AG09309 (cell line): ENCODE data around the gene BICC1.

Experiments
- DNase-seq: peaks from one replicate; pipeline ENCODE4 v3.0.0-alpha.2; 2010; ENCODE audit warnings: low read depth
- H3K4me3 ChIP-seq: 2 replicates; pipeline ENCODE4 v1.5.1; 2011; ENCODE audit warnings: mild to moderate bottlenecking, low read depth, low read length, moderate library complexity; ENCODE audit not compliant: control insufficient read depth
- CTCF ChIP-seq: IDR thresholded peaks from 2 replicates; pipeline ENCODE4 v1.5.1; 2011; ENCODE audit warnings: mild to moderate bottlenecking, low read depth, low read length, inconsistent platforms; ENCODE audit not compliant: insufficient read depth, control insufficient read depth; ENCODE audit errors: missing control alignments

The BICC1 gene

GRCh38 chr10:58712982-58713381 is 200.3 kb downstream of the BICC1 start:
- TF ChIP-seq CTCF: peak; percentile 32
- no peak for DNase-seq
- no peak overlapping the region for H3K4me3 ChIP-seq

GRCh38 chr10:58714409-58714808 is 201.7 kb downstream of the BICC1 start:
- H3K4me3 ChIP-seq: no peak overlapping the region
- no peak for TF ChIP-seq CTCF
- no peak for DNase-seq

- no peak for TF ChIP-seq CTCF
- H3K4me3 ChIP-seq: no peak overlapping the region
- no peak for DNase-seq
These were observed 202.4 kb downstream of the BICC1 start for GRCh38 chr10:58715061-58715460.

GRCh38 chr10:58718596-58718995 is 205.9 kb downstream of the BICC1 start:
- no peak overlapping the region for H3K4me3 ChIP-seq
- no peak for TF ChIP-seq CTCF
- DNase-seq: no peak

- H3K4me3 ChIP-seq: no peak overlapping the region
- no peak for DNase-seq
- TF ChIP-seq CTCF: no peak
These were observed 209.1 kb downstream of the BICC1 start for GRCh38 chr10:58721601-58722281.

- no peak for DNase-seq
- H3K4me3 ChIP-seq: no peak overlapping the region
- TF ChIP-seq CTCF: no peak
These were observed 210.5 kb downstream of the BICC1 start for GRCh38 chr10:58723186-58723585.
